SK-N-SH (cell line): ENCODE measurements around the gene BICD2. TPM values are rescaled to one million over a fixed set of nuclear protein-coding genes. Genes with fewer than 3 reads are reported as not detected.

Experiments used
- CTCF ChIA-PET: fragments of 300-600, 350-600 bp; formaldehyde crosslinking; extraction: SDS; loops from one replicate; lab custom pipeline; 2021; lab: Yijun Ruan, JAX
- POLR2A ChIA-PET: fragments of 350-600 bp; sonication (Branson Sonifier 250); formaldehyde crosslinking; extraction: SDS; loops from one replicate; lab custom pipeline; 2020; ENCODE audit warnings: antibody characterized with exemption, inconsistent platforms; lab: Yijun Ruan, JAX
- DNase-seq: peaks from one replicate; pipeline ENCODE4 v3.0.0; 2012
- H2AFZ ChIP-seq: fragments of 200-600 bp; sonication (generic); 2 replicates; pipeline ENCODE4 v1.8.1; 2016; ENCODE audit warnings: antibody characterized with exemption, mild to moderate bottlenecking, low read depth
- H3F3A ChIP-seq: fragments of 200-600 bp; sonication (generic); replicated peaks from 2 replicates; pipeline ENCODE3; 2016; ENCODE audit warnings: antibody characterized with exemption, mild to moderate bottlenecking; ENCODE audit not compliant: insufficient read depth
- H3K27ac ChIP-seq, 2 experiments: fragments of 200-500 bp in 1 of 2; fragments of 200-600 bp in 1 of 2; sonication (Bioruptor generic) in 1 of 2; sonication (generic), shearing (Covaris generic) in 1 of 2; 2 replicates each; pipeline versions ENCODE4 v1.5.1 to v1.6.1; 2014 to 2016; ENCODE audit warnings: low read depth in 2 of 2, inconsistent platforms in 1 of 2, low read length in 1 of 2, mild to moderate bottlenecking in 1 of 2, mixed read lengths in 1 of 2
- H3K27me3 ChIP-seq: fragments of 200-600 bp; sonication (generic), shearing (Covaris generic); 2 replicates; pipeline ENCODE4 v1.6.1; 2016; ENCODE audit warnings: mixed run types; ENCODE audit not compliant: insufficient read depth
- H3K36me3 ChIP-seq, 2 experiments: fragments of 200-500 bp in 1 of 2; fragments of 200-600 bp in 1 of 2; sonication (Bioruptor generic) in 1 of 2; sonication (generic) in 1 of 2; replicated peaks in 1 of 2; 2 replicates each; pipeline versions ENCODE3 to v1.5.1; 2014 to 2016; ENCODE audit warnings: low read length in 1 of 2, mild to moderate bottlenecking in 1 of 2; ENCODE audit not compliant: insufficient read depth in 2 of 2, control insufficient read depth in 1 of 2
- H3K4me1 ChIP-seq, 2 experiments: fragments of 200-500 bp in 1 of 2; fragments of 200-600 bp in 1 of 2; sonication (Bioruptor generic) in 1 of 2; sonication (generic), shearing (Covaris generic) in 1 of 2; 2 replicates each; pipeline versions ENCODE4 v1.5.1 to v1.6.1; 2014 to 2016; ENCODE audit warnings: low read depth in 1 of 2, low read length in 1 of 2, mixed run types in 1 of 2; ENCODE audit not compliant: insufficient read depth in 2 of 2, control insufficient read depth in 1 of 2
- H3K4me2 ChIP-seq: fragments of 200-600 bp; sonication (generic), shearing (Covaris generic); 2 replicates; pipeline ENCODE4 v1.6.1; 2017; ENCODE audit warnings: mixed run types
- H3K4me3 ChIP-seq, 2 experiments: fragments of 200-500 bp in 1 of 2; fragments of 200-600 bp in 1 of 2; sonication (Bioruptor generic) in 1 of 2; sonication (generic), shearing (Covaris generic) in 1 of 2; 2 replicates each; pipeline versions ENCODE4 v1.5.1 to v1.8.1; 2014 to 2016; ENCODE audit warnings: low read depth in 2 of 2, inconsistent platforms in 1 of 2, low read length in 1 of 2, mild to moderate bottlenecking in 1 of 2, mixed read lengths in 1 of 2, moderate library complexity in 1 of 2
- H3K79me2 ChIP-seq: fragments of 200-600 bp; sonication (generic); 2 replicates; pipeline ENCODE4 v1.8.1; 2017; ENCODE audit warnings: mild to moderate bottlenecking; ENCODE audit not compliant: insufficient read depth
- H3K9ac ChIP-seq: fragments of 200-600 bp; sonication (generic); 2 replicates; pipeline ENCODE4 v1.6.1; 2017; ENCODE audit warnings: mixed run types
- H3K9me2 ChIP-seq: fragments of 200-600 bp; sonication (generic); 2 replicates; pipeline ENCODE4 v1.6.1; 2017; ENCODE audit warnings: mixed run types
- H3K9me3 ChIP-seq: fragments of 200-600 bp; sonication (generic); 2 replicates; pipeline ENCODE4 v1.6.1; 2017; ENCODE audit warnings: mixed run types, mild to moderate bottlenecking, moderate library complexity
- H4K20me1 ChIP-seq: fragments of 200-600 bp; sonication (generic); 2 replicates; pipeline ENCODE4 v1.6.1; 2017; ENCODE audit warnings: mild to moderate bottlenecking, mixed run types; ENCODE audit not compliant: insufficient read depth
- ELF1 ChIP-seq: IDR thresholded peaks from 2 replicates; pipeline ENCODE4 v1.4.0; 2012
- FOXJ3 ChIP-seq: sonication (generic); formaldehyde crosslinking; IDR thresholded peaks from 2 replicates; pipeline ENCODE4 v1.5.1; 2020; ENCODE audit warnings: mild to moderate bottlenecking, missing genetic modification reagents
- JUND ChIP-seq: IDR thresholded peaks from 2 replicates; pipeline ENCODE4 v1.4.0; 2012
- MXI1 ChIP-seq: IDR thresholded peaks from 2 replicates; pipeline ENCODE4 v1.6.1; 2012; ENCODE audit warnings: mild to moderate bottlenecking, low read depth, low read length, improper control_type of control experiment
- NFIC ChIP-seq: IDR thresholded peaks from 2 replicates; pipeline ENCODE4 v1.4.0; 2012; ENCODE audit warnings: borderline replicate concordance
- NRF1 ChIP-seq: IDR thresholded peaks from 2 replicates; pipeline ENCODE4 v1.6.1; 2012; ENCODE audit warnings: low read depth, mild to moderate bottlenecking, low read length
- RCOR1 ChIP-seq: fragments of 150-350 bp; IDR thresholded peaks from 2 replicates; pipeline ENCODE4 v1.6.1; 2017; ENCODE audit warnings: antibody characterized with exemption, low read length
- RXRA ChIP-seq: IDR thresholded peaks from 2 replicates; pipeline ENCODE4 v1.4.0; 2012; ENCODE audit warnings: low read depth, mild to moderate bottlenecking, borderline replicate concordance
- SIN3A ChIP-seq: IDR thresholded peaks from 2 replicates; pipeline ENCODE4 v1.6.1; 2012; ENCODE audit warnings: low read depth, mild to moderate bottlenecking, low read length, moderate library complexity, borderline replicate concordance
- TAF1 ChIP-seq: IDR thresholded peaks from 2 replicates; pipeline ENCODE4 v1.6.1; 2012; ENCODE audit warnings: low read depth, mild to moderate bottlenecking, low read length, moderate library complexity, borderline replicate concordance
- TEAD4 ChIP-seq: IDR thresholded peaks from 2 replicates; pipeline ENCODE4 v1.4.0; 2012; ENCODE audit warnings: mild to moderate bottlenecking, borderline replicate concordance; ENCODE audit not compliant: insufficient read depth
- YY1 ChIP-seq: IDR thresholded peaks from 2 replicates; pipeline ENCODE4 v1.4.0; 2012; ENCODE audit warnings: low read depth, mild to moderate bottlenecking
- WGBS: methylation state at CpG from one replicate; pipeline ENCODE4 v1.1.6; 2017; ENCODE audit warnings: low lambda C conversion rate; 5-methylcytosine and 5-hydroxymethylcytosine counted together
- polyA plus RNA-seq, 3 experiments: library from polyadenylated mRNA; depleted of rRNA; stranded (reverse); fragments of >200 nt; gene quantifications; 2 replicates each; pipeline ENCODE4 v1.2.3, GENCODE V29; 2012
- TF ChIP-seq, protein P1 (sequence below): IDR thresholded peaks from 2 replicates; pipeline ENCODE4 v1.6.1; 2012; ENCODE audit warnings: mild to moderate bottlenecking, low read depth, low read length, moderate library complexity
- TF ChIP-seq, protein P2 (sequence below): fragments of 150-350 bp; IDR thresholded peaks from 2 replicates; pipeline ENCODE4 v1.6.1; 2016; ENCODE audit warnings: mild to moderate bottlenecking, low read depth, low read length

The BICD2 gene
- polyA plus RNA-seq, 1 of the 3 experiments (the other 2 are of a cell fraction) = 19.6 TPM

DNA sequence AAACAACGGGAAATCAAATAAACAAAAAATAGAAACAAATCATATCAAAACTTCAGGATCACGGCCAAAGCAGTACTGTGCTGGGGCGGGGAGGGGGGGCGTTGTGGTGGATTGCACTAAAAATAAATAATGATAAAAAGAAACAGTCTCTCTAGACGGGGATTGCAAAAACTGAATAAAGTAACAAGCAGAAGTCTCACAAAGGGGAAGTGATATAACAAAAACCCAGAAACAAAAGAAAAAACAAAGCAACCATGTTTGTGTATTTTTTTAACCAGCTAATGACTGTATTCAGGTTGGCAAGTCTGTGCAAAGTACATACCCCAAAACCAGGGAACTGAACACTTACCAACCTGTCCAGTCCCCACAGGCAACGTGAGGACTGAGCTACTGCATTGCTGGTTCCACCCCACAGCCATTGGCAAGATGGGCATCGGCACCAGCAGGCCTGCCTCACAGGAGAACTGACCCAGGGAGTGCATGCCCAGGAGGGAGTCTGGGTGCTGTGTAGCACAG, 24.1 kb downstream of the BICD2 start (continued):
- no peak for TF ChIP-seq NFIC

DNA sequence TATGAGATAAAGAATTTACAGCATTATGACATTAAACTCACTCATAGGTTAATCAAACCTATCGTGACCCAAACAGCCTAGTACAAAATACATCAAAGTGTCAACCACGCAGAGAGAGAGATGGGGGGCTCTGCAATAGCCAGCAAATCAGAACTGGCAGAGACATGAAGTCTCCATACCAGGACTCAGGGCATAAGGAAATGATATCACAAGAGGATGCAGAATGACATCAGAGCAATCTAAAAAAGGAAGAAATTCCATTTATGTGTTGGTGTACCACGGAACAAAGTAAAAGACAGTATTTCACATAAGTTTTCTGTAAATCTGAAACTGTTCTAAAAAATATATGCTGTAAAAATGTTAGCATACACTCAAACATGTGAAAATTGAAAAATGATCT, 24.6 kb downstream of the BICD2 start:
- TF ChIP-seq YY1 = no peak
- no peak for TF ChIP-seq TEAD4
- no peak for TF ChIP-seq NRF1
- no peak for TF ChIP-seq JUND
- no peak for TF ChIP-seq MXI1
- no peak for TF ChIP-seq SIN3A
- no peak for TF ChIP-seq FOXJ3 (CRISPR knock-in tag)
- TF ChIP-seq TAF1 = no peak
- CTCF ChIA-PET = interaction anchor here (1.2 kb wide), 1 partner anchor 25 kb away, joined by 4 read pairs; no protein-coding TSS in a partner anchor
- no peak for DNase-seq
- Histone ChIP-seq H3K79me2 (peaks cover 97% of the 10 kb centered on the region), H3K4me1 (peaks cover 11 to 55% of the 10 kb centered on the region in 2 experiments; a peak in 3 of 4 replicates), H3K4me2 (no peak overlapping the region), H4K20me1 (peaks cover 94% of the 10 kb centered on the region), H3F3A (no peaks in the 10 kb centered on the region), H3K9ac (no peak overlapping the region), H3K27me3 (no peaks in the 10 kb centered on the region), H2AFZ (no peak overlapping the region), H3K9me2 (no peaks in the 10 kb centered on the region), H3K4me3 (no peak overlapping the region), H3K9me3 (no peaks in the 10 kb centered on the region), H3K27ac (no peak overlapping the region), H3K36me3 (no peaks in the 10 kb centered on the region)
- POLR2A ChIA-PET = no interaction called here
- WGBS = 80% methylated on average over 3 of the region's 3 CpGs

DNA sequence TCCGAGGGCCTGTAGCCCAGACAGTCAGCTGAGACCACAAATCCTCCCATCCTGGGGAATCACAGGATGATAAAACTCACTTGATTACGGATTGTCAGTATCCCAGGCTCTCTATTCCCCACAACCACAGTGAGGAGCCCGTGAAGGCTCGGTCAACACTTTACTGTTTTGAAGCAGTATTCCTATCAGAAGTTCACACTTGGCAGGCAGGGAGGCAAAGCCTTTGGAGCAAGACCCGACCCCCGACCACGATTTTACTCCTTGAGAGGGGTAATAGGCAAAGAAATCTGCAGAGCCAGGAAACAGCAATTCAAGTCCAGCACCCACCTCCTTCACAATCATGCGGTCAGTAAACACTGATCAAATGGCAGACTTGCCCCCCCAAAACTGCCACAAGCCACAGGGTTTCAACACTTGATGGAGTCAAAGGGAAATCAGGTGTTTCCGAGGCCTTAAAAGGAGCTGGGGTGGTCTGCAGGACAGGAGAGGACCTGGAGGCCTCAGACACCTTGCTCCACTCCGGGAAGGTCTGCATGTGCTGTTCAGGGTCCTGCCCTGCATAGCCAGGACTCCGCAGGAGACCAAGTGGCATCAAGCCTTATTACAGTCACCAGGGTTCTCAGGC, 25.2 kb downstream of the BICD2 start:
- H3K9ac ChIP-seq = no peak overlapping the region
- H3K4me1 ChIP-seq = peaks cover 11 to 60% of the 10 kb centered on the region in 2 experiments; a peak in 3 of 4 replicates
- peaks cover 95% of the 10 kb centered on the region for H4K20me1 ChIP-seq
- CTCF ChIA-PET = interaction anchor here (1.1 kb wide), 2 partner anchors 24 to 52 kb away, joined by 3 read pairs; no protein-coding TSS in a partner anchor
- no peaks in the 10 kb centered on the region for H3F3A ChIP-seq
- H3K27ac ChIP-seq = no peak overlapping the region
- DNase-seq = no peak
- no peaks in the 10 kb centered on the region for H3K9me3 ChIP-seq
- H3K27me3 ChIP-seq = no peaks in the 10 kb centered on the region
- no peak overlapping the region for H3K4me3 ChIP-seq
- H3K36me3 ChIP-seq = no peaks in the 10 kb centered on the region
- TF ChIP-seq RXRA (no peak), YY1 (no peak), RCOR1 (no peak), MXI1 (no peak), ELF1 (no peak)
- TF ChIP-seq, protein P1, sequence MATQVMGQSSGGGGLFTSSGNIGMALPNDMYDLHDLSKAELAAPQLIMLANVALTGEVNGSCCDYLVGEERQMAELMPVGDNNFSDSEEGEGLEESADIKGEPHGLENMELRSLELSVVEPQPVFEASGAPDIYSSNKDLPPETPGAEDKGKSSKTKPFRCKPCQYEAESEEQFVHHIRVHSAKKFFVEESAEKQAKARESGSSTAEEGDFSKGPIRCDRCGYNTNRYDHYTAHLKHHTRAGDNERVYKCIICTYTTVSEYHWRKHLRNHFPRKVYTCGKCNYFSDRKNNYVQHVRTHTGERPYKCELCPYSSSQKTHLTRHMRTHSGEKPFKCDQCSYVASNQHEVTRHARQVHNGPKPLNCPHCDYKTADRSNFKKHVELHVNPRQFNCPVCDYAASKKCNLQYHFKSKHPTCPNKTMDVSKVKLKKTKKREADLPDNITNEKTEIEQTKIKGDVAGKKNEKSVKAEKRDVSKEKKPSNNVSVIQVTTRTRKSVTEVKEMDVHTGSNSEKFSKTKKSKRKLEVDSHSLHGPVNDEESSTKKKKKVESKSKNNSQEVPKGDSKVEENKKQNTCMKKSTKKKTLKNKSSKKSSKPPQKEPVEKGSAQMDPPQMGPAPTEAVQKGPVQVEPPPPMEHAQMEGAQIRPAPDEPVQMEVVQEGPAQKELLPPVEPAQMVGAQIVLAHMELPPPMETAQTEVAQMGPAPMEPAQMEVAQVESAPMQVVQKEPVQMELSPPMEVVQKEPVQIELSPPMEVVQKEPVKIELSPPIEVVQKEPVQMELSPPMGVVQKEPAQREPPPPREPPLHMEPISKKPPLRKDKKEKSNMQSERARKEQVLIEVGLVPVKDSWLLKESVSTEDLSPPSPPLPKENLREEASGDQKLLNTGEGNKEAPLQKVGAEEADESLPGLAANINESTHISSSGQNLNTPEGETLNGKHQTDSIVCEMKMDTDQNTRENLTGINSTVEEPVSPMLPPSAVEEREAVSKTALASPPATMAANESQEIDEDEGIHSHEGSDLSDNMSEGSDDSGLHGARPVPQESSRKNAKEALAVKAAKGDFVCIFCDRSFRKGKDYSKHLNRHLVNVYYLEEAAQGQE = no peak
- TF ChIP-seq, protein P2, sequence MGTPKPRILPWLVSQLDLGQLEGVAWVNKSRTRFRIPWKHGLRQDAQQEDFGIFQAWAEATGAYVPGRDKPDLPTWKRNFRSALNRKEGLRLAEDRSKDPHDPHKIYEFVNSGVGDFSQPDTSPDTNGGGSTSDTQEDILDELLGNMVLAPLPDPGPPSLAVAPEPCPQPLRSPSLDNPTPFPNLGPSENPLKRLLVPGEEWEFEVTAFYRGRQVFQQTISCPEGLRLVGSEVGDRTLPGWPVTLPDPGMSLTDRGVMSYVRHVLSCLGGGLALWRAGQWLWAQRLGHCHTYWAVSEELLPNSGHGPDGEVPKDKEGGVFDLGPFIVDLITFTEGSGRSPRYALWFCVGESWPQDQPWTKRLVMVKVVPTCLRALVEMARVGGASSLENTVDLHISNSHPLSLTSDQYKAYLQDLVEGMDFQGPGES = no peak
- WGBS = 95% methylated on average over 9 of the region's 11 CpGs
- no peaks in the 10 kb centered on the region for H3K9me2 ChIP-seq
- H2AFZ ChIP-seq = no peak overlapping the region
- peaks cover 97% of the 10 kb centered on the region for H3K79me2 ChIP-seq
- H3K4me2 ChIP-seq = no peak overlapping the region
- POLR2A ChIA-PET = no interaction called here
